ENCODE data around the gene DNAH11. TPM values are rescaled to one million over a fixed set of nuclear protein-coding genes. Genes with fewer than 3 reads are reported as not detected.

Gene DNAH11
- total and polyA plus RNA-seq, 2 of the 4 experiments (the other 2 are of a cell fraction) = not detected

- Histone ChIP-seq H3K4me2 (ENCODE audit: low read depth, low read length) (no peak overlapping the region), H3K18ac (ENCODE audit: low read depth, low read length) (no peak overlapping the region), H3K27ac (ENCODE audit: insufficient read depth, low read length) (no peak overlapping the region), H3K79me1 (ENCODE audit: low read depth in 1 of 2, low read length in 2 of 2) (peaks cover 13 to 15% of the 10 kb centered on the region in 2 experiments; a peak in 1 of 4 replicates), H3K4ac (ENCODE audit: low read depth, low read length) (no peak overlapping the region), H2AK9ac (replicated peaks; ENCODE audit: low read depth, low read length, poor library complexity) (no peak overlapping the region), H3K23ac (ENCODE audit: low read depth, low read length) (no peak overlapping the region), H3K9me3 (ENCODE audit: control insufficient read depth, insufficient read depth, low read length) (no peaks in the 10 kb centered on the region), H2BK120ac (ENCODE audit: low read depth, low read length) (no peak overlapping the region), H3K4me3 (ENCODE audit: insufficient read depth, low read depth, low read length) (no peak overlapping the region), H2AK5ac (ENCODE audit: low read depth, low read length) (no peak overlapping the region), H3K56ac (ENCODE audit: extremely low read depth, insufficient read depth, low read length) (no peak overlapping the region), H3K9ac (ENCODE audit: low read depth, low read length) (no peak overlapping the region), H3K36me3 (ENCODE audit: control insufficient read depth, insufficient read depth, low read length) (peaks cover 16% of the 10 kb centered on the region; the same call in 1 of the 2 replicates), H4K8ac (ENCODE audit: low read depth in 2 of 2, low read length in 2 of 2) (no peak overlapping the region), H2BK5ac (ENCODE audit: low read depth, low read length, poor library complexity, severe bottlenecking) (no peak overlapping the region), H3K9me1 (ENCODE audit: insufficient read depth, low read length) (0 out of 2 replicates have a peak, but pooled peaks cover 3% of the 10 kb centered on the region), H4K20me1 (ENCODE audit: insufficient read depth, low read length) (no peaks in the 10 kb centered on the region), H2BK15ac (ENCODE audit: low read depth, low read length) (no peak overlapping the region), H2BK20ac (ENCODE audit: low read depth, low read length) (no peak overlapping the region), H2AFZ (replicated peaks; ENCODE audit: low read length, poor library complexity) (no peak overlapping the region), H3K14ac (replicated peaks; ENCODE audit: low read depth, low read length) (no peak overlapping the region), H4K5ac (ENCODE audit: low read depth, low read length) (no peak overlapping the region), H3K4me1 (ENCODE audit: control insufficient read depth, insufficient read depth, low read length) (no peaks in the 10 kb centered on the region), H3K27me3 (ENCODE audit: control insufficient read depth, insufficient read depth, low read length) (no peaks in the 10 kb centered on the region), H4K91ac (ENCODE audit: insufficient read depth, low read depth, low read length) (no peak overlapping the region)
- ChIA-PET CTCF (no interaction called here), POLR2A (ENCODE audit: unreplicated experiment) (no interaction called here)
- no peak for ATAC-seq (ENCODE audit: low read depth)
- in situ Hi-C loops (cut with MboI; ENCODE audit: low sequenced_read_pairs) (no loop called here), intact Hi-C loops (cut with micrococcal nuclease) (no loop called here), dilution Hi-C loops (cut with HindIII; ENCODE audit: low sequenced_read_pairs, unreplicated experiment) (no loop called here)
- whole genome bisulfite sequencing, 2 experiments (ENCODE audit: extremely low coverage in 2 of 2, insufficient read length in 1 of 2) = no CpG with 5 or more reads among the region's 5 CpGs
- no TSS peak for BruUV-seq (replicated peaks)
- DNase-seq = no peak
- TF ChIP-seq BHLHE40 (IDR thresholded peaks at IDR 0.05; ENCODE audit: low read depth, low read length) (no peak), CEBPB (IDR thresholded peaks at IDR 0.05; ENCODE audit: low read depth, low read length) (no peak), RCOR1 (IDR thresholded peaks at IDR 0.05; ENCODE audit: insufficient replicate concordance, low read length) (no peak), CTCF (conservative IDR thresholded peaks at IDR 0.05; ENCODE audit: low read depth, low read length) (no peak)
Observed at GRCh38 chr7:21916629-21917028, 373.8 kb downstream of the DNAH11 start.

All from IMR-90 (cell line).